ENCODE results near the gene HIP1.
"Not testable (repeated sequence)": the region's sequence is repeated elsewhere in the genome, so short reads cannot be mapped to it uniquely, and the experiment has no call there.

Gene HIP1

GRCh38 chr7:75567948-75568595 lies 170.7 kb downstream of the HIP1 start:
- no peak for DNase-seq

- no peak for DNase-seq
Observed at GRCh38 chr7:75565132-75565837, 173.5 kb downstream of the HIP1 start.

GRCh38 chr7:75563171-75563570 lies 175.6 kb downstream of the HIP1 start:
- no peak for DNase-seq

GRCh38 chr7:75559976-75560365 lies 178.8 kb downstream of the HIP1 start:
- DNase-seq, result peak in 1 of 3 experiments; percentile 27

GRCh38 chr7:75559355-75559975 lies 179.3 kb downstream of the HIP1 start:
- DNase-seq, result no peak

DNA sequence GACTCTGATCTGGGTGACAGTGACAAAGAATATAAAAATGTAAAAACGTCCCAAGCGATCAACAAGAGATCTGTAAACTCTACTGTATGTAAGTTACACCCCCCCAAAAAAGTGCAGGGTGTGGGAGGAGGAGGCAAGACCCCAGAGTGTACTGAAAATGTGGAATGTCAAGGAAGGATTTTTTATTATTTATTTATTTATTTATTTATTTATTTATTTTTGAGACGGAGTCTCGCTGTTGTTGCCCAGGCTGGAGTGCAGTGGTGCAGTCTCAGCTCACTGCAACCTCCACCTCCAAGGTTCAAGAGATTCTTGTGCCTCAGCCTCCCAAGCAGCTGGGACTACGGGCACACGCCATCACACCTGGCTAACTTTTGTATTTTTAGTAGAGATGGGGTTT lies 181.9 kb downstream of the HIP1 start:
- DNase-seq, result not testable (repeated sequence)

GRCh38 chr7:75555736-75556135 lies 183.0 kb downstream of the HIP1 start:
- DNase-seq, result no peak

DNA sequence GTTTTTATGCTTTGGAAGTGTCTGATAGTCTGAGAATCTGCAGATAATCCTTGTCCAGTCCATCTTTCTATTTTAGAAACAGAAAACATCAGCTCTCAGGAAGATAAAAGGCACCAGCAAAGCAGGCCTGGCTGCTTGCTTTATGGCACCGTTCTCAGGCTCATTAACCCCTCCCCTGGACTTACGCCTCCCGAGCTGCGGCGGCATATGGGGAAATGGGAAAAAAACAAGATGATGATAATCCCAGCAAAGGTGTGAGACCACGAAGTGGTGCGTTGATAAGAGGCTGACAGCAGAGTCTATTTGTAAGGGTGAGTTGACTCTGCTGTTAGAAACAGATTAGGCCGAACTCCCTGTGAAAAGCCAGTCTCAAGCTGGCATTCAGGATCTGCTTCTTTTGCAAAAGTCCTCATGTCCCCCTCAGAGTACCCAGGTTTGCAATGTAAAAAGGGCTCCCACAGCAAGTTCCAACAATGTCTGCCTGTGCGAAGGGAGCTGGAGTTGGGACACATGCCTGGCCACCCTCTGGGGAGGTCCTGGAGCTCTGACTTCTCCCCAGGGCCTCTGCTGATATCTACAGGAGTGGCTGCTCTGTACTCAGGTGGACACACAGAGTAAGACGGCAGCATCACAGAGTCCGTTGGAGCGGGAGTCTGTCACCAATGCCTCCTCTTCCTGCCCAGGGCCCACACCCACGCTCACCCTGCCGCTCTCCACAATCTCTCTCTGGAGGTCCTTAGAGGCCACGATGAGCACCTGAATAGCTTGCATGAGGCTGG lies 192.3 kb downstream of the HIP1 start:
- no peak for DNase-seq

GRCh38 chr7:75537731-75538130 lies 201.0 kb downstream of the HIP1 start:
- no peak for DNase-seq

DNA sequence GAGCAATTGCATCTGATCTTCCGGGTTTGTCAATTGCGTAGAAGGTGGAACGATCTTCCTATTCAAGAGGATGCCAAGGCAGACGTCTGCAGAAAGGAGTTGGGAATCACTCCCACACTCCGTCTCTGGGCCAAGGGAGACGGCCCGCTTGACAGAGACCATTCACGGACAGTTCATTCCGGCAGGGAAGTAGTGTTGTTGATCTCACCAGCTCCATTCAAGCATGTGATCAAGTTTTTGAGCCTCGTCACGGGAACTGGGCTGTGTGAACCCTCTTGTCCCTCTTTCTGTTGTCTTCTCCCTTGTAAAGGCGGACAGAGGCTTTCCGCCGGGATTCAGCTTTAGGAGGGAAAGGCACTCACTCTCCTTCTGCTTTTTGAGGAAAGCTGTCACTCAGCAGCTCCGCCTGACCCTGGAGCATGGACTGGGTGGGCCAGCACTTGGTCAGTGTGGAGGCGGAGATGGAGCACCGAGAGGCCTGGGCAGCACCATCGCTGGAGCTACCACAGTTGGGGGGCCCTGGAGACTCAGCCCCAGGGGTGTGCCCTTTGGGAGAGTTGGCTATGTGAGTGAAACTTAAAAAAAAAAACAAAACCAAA lies 201.7 kb downstream of the HIP1 start:
- no peak for DNase-seq

DNA sequence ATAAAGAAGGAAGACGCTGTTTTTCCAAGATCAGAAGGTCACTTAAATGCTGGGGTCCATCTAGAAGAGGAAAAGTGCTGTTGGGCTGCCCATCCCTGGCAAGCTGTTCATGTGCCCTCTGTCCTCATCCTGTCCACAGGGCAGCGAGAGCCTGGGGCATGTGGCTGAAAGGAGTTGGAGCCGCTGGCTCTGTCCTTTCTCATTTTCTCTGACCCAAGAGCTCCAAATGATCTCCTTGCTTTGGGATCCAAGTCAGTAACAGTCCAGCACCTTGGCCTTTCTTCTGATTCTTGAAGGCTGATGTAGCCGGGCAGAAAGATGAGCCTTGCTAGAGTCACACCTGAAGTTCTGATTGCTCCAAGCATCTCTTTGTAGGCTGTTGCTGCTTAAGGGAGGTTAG lies 202.2 kb downstream of the HIP1 start:
- DNase-seq, result no peak

DNA sequence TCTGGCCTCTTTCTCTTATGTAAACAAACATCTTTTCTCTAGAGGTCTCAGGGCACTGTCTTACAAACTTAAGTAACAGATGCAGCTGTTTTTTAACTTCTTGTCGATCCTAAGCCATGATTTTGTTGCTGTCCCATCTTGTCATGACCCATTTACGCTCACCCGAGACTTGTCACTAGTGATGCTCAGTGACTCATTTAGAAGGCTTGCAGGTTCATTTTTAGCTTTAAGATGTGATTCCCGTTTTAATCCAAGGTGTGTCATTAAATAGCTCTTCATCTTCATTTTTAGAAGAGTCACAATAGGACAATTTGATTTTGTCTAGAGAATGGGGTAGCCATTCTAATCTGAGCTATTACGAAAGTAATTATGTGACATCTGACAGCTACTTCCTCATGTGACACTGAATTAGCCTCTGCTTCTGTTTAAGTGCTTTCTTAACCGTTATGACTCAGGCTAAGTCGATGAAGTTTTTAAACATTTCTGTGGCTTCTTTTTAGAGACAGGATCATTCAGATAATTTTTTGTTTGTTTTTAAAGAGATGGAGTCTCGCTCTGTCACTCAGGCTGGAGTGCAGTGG lies 203.9 kb downstream of the HIP1 start:
- DNase-seq, result no peak

GRCh38 chr7:75533926-75534325 lies 204.8 kb downstream of the HIP1 start:
- DNase-seq, result no peak

DNA sequence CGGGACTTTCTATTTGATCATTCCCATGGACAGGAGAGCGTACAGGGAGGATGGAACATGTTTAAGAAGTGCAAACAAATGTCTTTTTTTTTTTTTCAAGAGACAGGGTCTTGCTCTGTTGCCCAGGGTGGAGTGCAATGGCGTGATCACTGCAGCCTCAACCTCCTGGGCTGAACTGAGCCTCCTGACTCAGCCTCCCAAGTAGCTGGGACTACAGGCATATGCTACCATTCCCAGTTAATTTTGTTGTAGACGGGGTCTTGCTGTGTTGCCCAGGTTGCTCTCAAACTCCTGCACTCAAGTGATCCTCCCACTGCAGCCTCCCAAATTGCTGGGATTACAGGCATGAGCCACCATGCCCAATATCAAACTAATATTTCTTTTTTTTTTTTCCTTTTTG lies 206.1 kb downstream of the HIP1 start:
- DNase-seq, result no peak

GRCh38 chr7:75531359-75531821 lies 207.4 kb downstream of the HIP1 start:
- DNase-seq, result no peak

GRCh38 chr7:75527224-75527722 lies 211.5 kb downstream of the HIP1 start:
- peak in 1 of 3 experiments; percentile 60 for DNase-seq

- not testable (repeated sequence) for DNase-seq
Observed at GRCh38 chr7:75521727-75522126, 217.0 kb downstream of the HIP1 start.

GRCh38 chr7:75518842-75519241 lies 219.9 kb downstream of the HIP1 start:
- not testable (repeated sequence) for DNase-seq

GRCh38 chr7:75509033-75509432 lies 229.7 kb downstream of the HIP1 start:
- not testable (repeated sequence) for DNase-seq

DNA sequence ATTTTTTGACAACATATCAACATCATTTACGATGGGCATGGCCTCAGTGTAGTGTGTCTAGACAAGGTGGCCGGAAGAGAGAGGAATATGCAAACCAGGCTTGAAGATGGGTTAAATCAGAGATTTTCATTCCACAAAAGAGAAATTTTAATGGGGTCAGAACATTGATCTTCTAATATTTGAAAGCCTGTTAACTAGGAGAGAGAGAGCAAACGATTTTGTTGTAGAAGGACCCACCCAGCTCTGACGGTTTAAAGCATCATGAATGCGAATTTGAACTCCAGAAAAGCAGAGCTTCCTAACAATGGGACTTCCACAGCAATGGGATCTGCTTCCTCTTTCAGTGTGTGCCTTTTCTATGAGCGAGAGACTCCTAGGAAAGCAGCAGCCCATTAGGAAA lies 246.7 kb downstream of the HIP1 start, which contains the start of gene SPDYE5:
TSS of gene SPDYE5 (plus strand) at position 301 of the 400 bp plus-strand sequence. CDS start 1,728 bp downstream, outside the sequence.
- not testable (repeated sequence) for DNase-seq

DNA sequence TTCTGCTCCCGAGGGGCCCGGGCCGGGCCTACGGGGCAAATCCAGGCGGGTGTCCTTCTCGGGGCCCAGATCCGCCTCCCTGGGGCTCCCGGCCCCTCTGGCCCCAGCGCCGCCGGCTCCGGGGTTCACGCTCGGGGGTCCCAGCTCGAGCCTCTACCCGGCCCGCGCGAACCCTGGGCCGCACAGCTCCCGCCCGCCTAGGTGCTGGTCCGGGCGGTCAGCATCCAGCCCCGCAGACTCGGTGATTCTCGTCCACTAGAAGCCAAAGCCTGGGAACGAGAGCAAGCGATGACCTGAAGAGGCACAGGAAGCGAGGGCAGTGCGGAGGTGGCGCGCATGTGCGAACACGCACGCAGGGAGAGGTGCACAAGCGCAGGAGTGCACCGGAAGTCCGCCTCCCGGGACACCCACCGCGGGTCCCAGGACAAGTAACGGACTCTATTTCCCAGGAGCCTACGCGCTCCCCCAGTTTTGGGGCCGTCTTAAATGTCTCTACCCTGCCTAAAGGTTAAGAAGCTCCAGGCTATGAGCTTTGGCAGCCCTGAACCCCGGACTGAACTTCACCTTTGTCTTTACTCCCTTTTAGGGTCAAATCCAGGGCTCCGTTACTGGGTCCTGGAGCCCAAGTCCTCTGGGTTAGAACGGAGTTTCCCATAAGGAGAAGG lies 252.6 kb downstream of the HIP1 start, which contains the start of gene POM121C:
TSS of gene POM121C (minus strand) at position 321 of the 665 bp plus-strand sequence. CDS start 44,803 bp downstream, outside the sequence.
- peak; percentile 78 to 90 (median 89) for DNase-seq

Data from NCI-H1417 (cell line).